KMS-11 (cell line): ENCODE results near the gene FURIN.

Source experiments
- H2AFZ ChIP-seq: fragments of 200-600 bp; sonication (generic); 2 replicates; pipeline ENCODE4 v1.6.1; 2016; ENCODE audit warnings: antibody characterized with exemption, mixed run types, low read depth
- H3K27ac ChIP-seq: fragments of 200-600 bp; sonication (generic); 2 replicates; pipeline ENCODE4 v1.6.1; 2016; ENCODE audit warnings: mild to moderate bottlenecking, mixed run types
- H3K27me3 ChIP-seq: fragments of 200-600 bp; sonication (generic); 2 replicates; pipeline ENCODE4 v1.6.1; 2017; ENCODE audit warnings: mild to moderate bottlenecking, low read depth, mixed run types, moderate library complexity; ENCODE audit not compliant: insufficient read depth
- H3K36me3 ChIP-seq: fragments of 200-600 bp; sonication (generic); 2 replicates; pipeline ENCODE4 v1.6.1; 2017; ENCODE audit warnings: mild to moderate bottlenecking, mixed run types; ENCODE audit not compliant: insufficient read depth
- H3K4me1 ChIP-seq: fragments of 200-600 bp; sonication (generic); 2 replicates; pipeline ENCODE4 v1.6.1; 2016; ENCODE audit warnings: mild to moderate bottlenecking, low read depth, mixed run types; ENCODE audit not compliant: poor library complexity, severe bottlenecking
- H3K4me2 ChIP-seq: fragments of 200-600 bp; sonication (generic); 2 replicates; pipeline ENCODE4 v1.7.0; 2016; ENCODE audit warnings: mild to moderate bottlenecking, mixed run types
- H3K4me3 ChIP-seq: fragments of 200-600 bp; sonication (generic); IDR thresholded peaks from 2 replicates; pipeline ENCODE4 v1.6.1; 2017; ENCODE audit warnings: low read depth, low read length, mixed read lengths; ENCODE audit not compliant: insufficient read depth
- H3K79me2 ChIP-seq: fragments of 200-600 bp; sonication (generic); 2 replicates; pipeline ENCODE4 v1.6.1; 2016; ENCODE audit warnings: low read depth, mixed run types; ENCODE audit not compliant: insufficient read depth
- H3K9ac ChIP-seq: fragments of 200-600 bp; sonication (generic); 2 replicates; pipeline ENCODE4 v1.6.1; 2016; ENCODE audit warnings: mild to moderate bottlenecking, mixed run types
- H4K20me1 ChIP-seq: fragments of 200-600 bp; sonication (generic); 2 replicates; pipeline ENCODE4 v1.6.1; 2016; ENCODE audit warnings: mild to moderate bottlenecking, mixed run types; ENCODE audit not compliant: insufficient read depth
- CTCF ChIP-seq: fragments of 200-600 bp; sonication (generic); conservative IDR thresholded peaks from 2 replicates; pipeline ENCODE4 v1.6.1; 2017; ENCODE audit warnings: low read depth, mild to moderate bottlenecking, antibody characterized with exemption, low read length, moderate library complexity, mixed read lengths

Gene FURIN

GRCh38 chr15:90929246-90930019, 61.0 kb downstream of the FURIN start:
- Histone ChIP-seq H3K9ac (peak overlapping the region; percentile 91; the same call in 1 of the 2 replicates), H3K79me2 (no peaks in the 10 kb centered on the region), H3K4me3 (no peak overlapping the region), H3K4me1 (peaks cover 36% of the 10 kb centered on the region), H2AFZ (peak overlapping the region; percentile 88), H3K27ac (peak overlapping the region; percentile 90), H3K36me3 (no peaks in the 10 kb centered on the region), H3K4me2 (peak overlapping the region; percentile 84), H3K27me3 (no peaks in the 10 kb centered on the region), H4K20me1 (no peaks in the 10 kb centered on the region)
- no peak for TF ChIP-seq CTCF

- no peaks in the 10 kb centered on the region for H3K36me3 ChIP-seq
- H2AFZ ChIP-seq, result 0 out of 2 replicates have a peak overlapping the region, but pooled peaks have one; percentile 88
- 0 out of 2 replicates have a peak, but pooled peaks cover 5% of the 10 kb centered on the region for H3K79me2 ChIP-seq
- no peaks in the 10 kb centered on the region for H3K27me3 ChIP-seq
- H3K27ac ChIP-seq, result peak overlapping the region; percentile 90
- peaks cover 25% of the 10 kb centered on the region for H3K4me1 ChIP-seq
- peak overlapping the region; percentile 84 for H3K4me2 ChIP-seq
- peak overlapping the region; percentile 91; the same call in 1 of the 2 replicates for H3K9ac ChIP-seq
- no peak for TF ChIP-seq CTCF
- H4K20me1 ChIP-seq, result no peaks in the 10 kb centered on the region
- H3K4me3 ChIP-seq, result no peak overlapping the region
These were observed 62.6 kb downstream of the FURIN start for GRCh38 chr15:90930861-90931574.

- Histone ChIP-seq H3K27ac (peak overlapping the region; percentile 90; the same call in 1 of the 2 replicates), H3K4me1 (peaks cover 29% of the 10 kb centered on the region), H3K27me3 (no peaks in the 10 kb centered on the region), H3K4me3 (peak overlapping the region; percentile 27), H4K20me1 (no peaks in the 10 kb centered on the region), H3K36me3 (no peaks in the 10 kb centered on the region), H3K4me2 (peak overlapping the region; percentile 84), H3K9ac (peak overlapping the region; percentile 60; the same call in 1 of the 2 replicates), H3K79me2 (0 out of 2 replicates have a peak, but pooled peaks cover 5% of the 10 kb centered on the region), H2AFZ (peak overlapping the region; percentile 85)
- TF ChIP-seq CTCF, result no peak
These were observed 63.1 kb downstream of the FURIN start for GRCh38 chr15:90931575-90931827.

GRCh38 chr15:90931828-90932659, 63.7 kb downstream of the FURIN start, which contains the start of gene HDDC3:
Gene HDDC3, minus strand, starts transcription at chr15:90932549. Its CDS starts 9 bp downstream, at chr15:90932540.
- H2AFZ ChIP-seq, result peak within 1 kb of the TSS; percentile 85
- peak within 1 kb of the TSS; percentile 90 for H3K27ac ChIP-seq
- H3K36me3 ChIP-seq, result no peaks in the 10 kb centered on the region
- peak within 1 kb of the TSS; percentile 27 for H3K4me3 ChIP-seq
- peak; percentile 86 for TF ChIP-seq CTCF
- H3K9ac ChIP-seq, result peak within 1 kb of the TSS; percentile 60
- no peaks in the 10 kb centered on the region for H4K20me1 ChIP-seq
- peaks cover 29% of the 10 kb centered on the region for H3K4me1 ChIP-seq
- H3K27me3 ChIP-seq, result no peaks in the 10 kb centered on the region
- H3K79me2 ChIP-seq, result 0 out of 2 replicates have a peak, but pooled peaks cover 5% of the 10 kb centered on the region
- peak within 1 kb of the TSS; percentile 84 for H3K4me2 ChIP-seq
